OCI-LY1 (cell line): ENCODE data around the gene TSEN2.

Source experiments
- H2AFZ ChIP-seq: fragments of 200-600 bp; sonication (generic), shearing (Covaris generic); 2 replicates; pipeline ENCODE4 v1.6.0; 2014; ENCODE audit warnings: antibody characterized with exemption, mild to moderate bottlenecking, low read length
- H3F3A ChIP-seq: fragments of 200-600 bp; sonication (generic), shearing (Covaris generic); 2 replicates; pipeline ENCODE4 v1.6.0; 2014; ENCODE audit warnings: mild to moderate bottlenecking, antibody characterized with exemption, low read length, moderate library complexity; ENCODE audit not compliant: insufficient read depth
- H3K27ac ChIP-seq: fragments of 200-600 bp; sonication (generic); 2 replicates; pipeline ENCODE4 v1.5.1; 2014; ENCODE audit warnings: low read length, mixed run types, mild to moderate bottlenecking, low read depth; ENCODE audit not compliant: poor library complexity, severe bottlenecking
- H3K27me3 ChIP-seq: fragments of 200-600 bp; sonication (generic); 2 replicates; pipeline ENCODE4 v1.6.0; 2014; ENCODE audit warnings: antibody characterized with exemption, mild to moderate bottlenecking, low read length, moderate library complexity; ENCODE audit not compliant: insufficient read depth
- H3K36me3 ChIP-seq: fragments of 200-600 bp; sonication (generic); 2 replicates; pipeline ENCODE4 v1.6.1; 2014; ENCODE audit warnings: mild to moderate bottlenecking, antibody characterized with exemption, low read length, moderate library complexity, mixed read lengths; ENCODE audit not compliant: insufficient read depth
- H3K4me1 ChIP-seq: fragments of 200-600 bp; sonication (generic); 2 replicates; pipeline ENCODE4 v1.5.1; 2014; ENCODE audit warnings: mild to moderate bottlenecking, low read length, moderate library complexity; ENCODE audit not compliant: insufficient read depth, severe bottlenecking
- H3K4me2 ChIP-seq: fragments of 200-600 bp; sonication (generic), shearing (Covaris generic); 2 replicates; pipeline ENCODE4 v1.6.1; 2014; ENCODE audit warnings: low read length
- H3K4me3 ChIP-seq: fragments of 200-600 bp; sonication (generic); 2 replicates; pipeline ENCODE4 v1.5.1; 2014; ENCODE audit warnings: low read length, low read depth, mild to moderate bottlenecking, mixed read lengths; ENCODE audit not compliant: poor library complexity, severe bottlenecking
- H3K79me2 ChIP-seq: fragments of 200-600 bp; shearing (Covaris generic); 2 replicates; pipeline ENCODE4 v1.6.1; 2016; ENCODE audit warnings: mixed run types, low read length, mixed read lengths; ENCODE audit not compliant: insufficient read depth
- H3K9ac ChIP-seq: fragments of 200-600 bp; sonication (generic), shearing (Covaris generic); 2 replicates; pipeline ENCODE4 v1.6.1; 2014; ENCODE audit warnings: mild to moderate bottlenecking, low read length, mixed read lengths
- H3K9me2 ChIP-seq: fragments of 200-600 bp; sonication (generic), shearing (Covaris generic); 2 replicates; pipeline ENCODE4 v1.6.1; 2014; ENCODE audit warnings: low read depth, mild to moderate bottlenecking, low read length, mixed read lengths
- H3K9me3 ChIP-seq: fragments of 200-600 bp; shearing (Covaris generic); 2 replicates; pipeline ENCODE4 v1.6.1; 2014; ENCODE audit warnings: low read length, mixed read lengths
- H4K20me1 ChIP-seq: fragments of 200-600 bp; sonication (generic), shearing (Covaris generic); 2 replicates; pipeline ENCODE4 v1.6.0; 2016; ENCODE audit warnings: mild to moderate bottlenecking, low read length; ENCODE audit not compliant: insufficient read depth
- EZH2 ChIP-seq: fragments of 200-600 bp; sonication (generic), shearing (Covaris generic); IDR thresholded peaks from 2 replicates; pipeline ENCODE4 v1.8.0; 2017; ENCODE audit warnings: borderline replicate concordance, mixed run types, mild to moderate bottlenecking, antibody characterized with exemption, low read length, moderate library complexity, mixed read lengths
- TF ChIP-seq, protein P1 (sequence below): fragments of 200-600 bp; sonication (generic), shearing (Covaris generic); IDR thresholded peaks from 2 replicates; pipeline ENCODE4 v1.5.1; 2017; ENCODE audit warnings: mild to moderate bottlenecking, antibody characterized with exemption, low read length, moderate library complexity, mixed read lengths

TSEN2 gene

GRCh38 chr3:12496453-12496761, 12.1 kb downstream of the TSEN2 start:
- H3K9ac ChIP-seq = no peak overlapping the region
- no peaks in the 10 kb centered on the region for H3K27me3 ChIP-seq
- H3K27ac ChIP-seq = no peak overlapping the region
- peaks cover 82% of the 10 kb centered on the region for H3K36me3 ChIP-seq
- H3K4me3 ChIP-seq = no peak overlapping the region
- no peaks in the 10 kb centered on the region for H4K20me1 ChIP-seq
- TF ChIP-seq EZH2 = no peak
- TF ChIP-seq, protein P1, sequence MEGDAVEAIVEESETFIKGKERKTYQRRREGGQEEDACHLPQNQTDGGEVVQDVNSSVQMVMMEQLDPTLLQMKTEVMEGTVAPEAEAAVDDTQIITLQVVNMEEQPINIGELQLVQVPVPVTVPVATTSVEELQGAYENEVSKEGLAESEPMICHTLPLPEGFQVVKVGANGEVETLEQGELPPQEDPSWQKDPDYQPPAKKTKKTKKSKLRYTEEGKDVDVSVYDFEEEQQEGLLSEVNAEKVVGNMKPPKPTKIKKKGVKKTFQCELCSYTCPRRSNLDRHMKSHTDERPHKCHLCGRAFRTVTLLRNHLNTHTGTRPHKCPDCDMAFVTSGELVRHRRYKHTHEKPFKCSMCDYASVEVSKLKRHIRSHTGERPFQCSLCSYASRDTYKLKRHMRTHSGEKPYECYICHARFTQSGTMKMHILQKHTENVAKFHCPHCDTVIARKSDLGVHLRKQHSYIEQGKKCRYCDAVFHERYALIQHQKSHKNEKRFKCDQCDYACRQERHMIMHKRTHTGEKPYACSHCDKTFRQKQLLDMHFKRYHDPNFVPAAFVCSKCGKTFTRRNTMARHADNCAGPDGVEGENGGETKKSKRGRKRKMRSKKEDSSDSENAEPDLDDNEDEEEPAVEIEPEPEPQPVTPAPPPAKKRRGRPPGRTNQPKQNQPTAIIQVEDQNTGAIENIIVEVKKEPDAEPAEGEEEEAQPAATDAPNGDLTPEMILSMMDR = no peak
- H3F3A ChIP-seq = no peaks in the 10 kb centered on the region
- H2AFZ ChIP-seq = no peak overlapping the region
- H3K9me3 ChIP-seq = no peaks in the 10 kb centered on the region
- H3K9me2 ChIP-seq = no peaks in the 10 kb centered on the region
- no peaks in the 10 kb centered on the region for H3K79me2 ChIP-seq
- H3K4me1 ChIP-seq = no peaks in the 10 kb centered on the region
- no peak overlapping the region for H3K4me2 ChIP-seq

GRCh38 chr3:12499474-12499873, 15.2 kb downstream of the TSEN2 start:
- Histone ChIP-seq H3K27ac (no peak overlapping the region), H3K4me3 (no peak overlapping the region), H3K27me3 (no peaks in the 10 kb centered on the region), H3K36me3 (peaks cover 76% of the 10 kb centered on the region), H3K9me3 (no peaks in the 10 kb centered on the region), H3K79me2 (no peaks in the 10 kb centered on the region), H4K20me1 (no peaks in the 10 kb centered on the region), H3K9ac (no peak overlapping the region), H3K4me1 (no peaks in the 10 kb centered on the region), H3K4me2 (no peak overlapping the region), H3K9me2 (no peaks in the 10 kb centered on the region), H2AFZ (no peak overlapping the region), H3F3A (no peaks in the 10 kb centered on the region)
- TF ChIP-seq, protein P1 = no peak
- TF ChIP-seq EZH2 = no peak

DNA sequence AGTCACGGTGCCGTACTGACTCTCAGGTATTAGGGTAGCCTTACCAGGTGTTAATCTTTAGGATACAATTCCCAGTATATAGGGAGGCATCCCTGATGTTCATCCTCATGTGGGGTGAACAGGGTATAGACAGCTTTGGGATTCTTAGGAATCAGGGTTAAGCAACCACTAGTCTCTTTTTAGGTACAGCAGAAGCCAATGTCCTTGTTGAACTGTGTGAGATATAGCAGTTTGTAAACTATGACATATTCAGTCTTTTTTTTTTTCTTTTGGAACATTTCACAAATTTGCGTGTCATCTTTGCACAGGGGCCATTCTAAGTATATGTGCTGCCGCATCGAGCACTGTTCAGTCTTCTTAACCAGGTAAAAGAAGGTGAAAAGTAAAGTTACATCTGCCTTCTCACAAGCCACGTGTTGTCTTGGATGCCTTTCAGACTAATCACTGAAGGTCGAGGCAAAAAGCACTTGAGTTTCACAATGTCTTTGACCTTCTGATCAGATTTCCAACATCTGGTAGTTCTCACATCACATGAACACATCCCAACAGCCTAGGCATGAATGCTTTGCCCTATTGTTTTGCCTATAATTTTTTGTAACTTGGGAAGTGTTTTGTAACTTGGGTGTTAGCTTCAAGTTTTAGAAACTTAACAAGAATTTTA, 17.2 kb downstream of the TSEN2 start:
- H3K27me3 ChIP-seq = no peaks in the 10 kb centered on the region
- no peaks in the 10 kb centered on the region for H3K79me2 ChIP-seq
- no peak overlapping the region for H3K9ac ChIP-seq
- H3F3A ChIP-seq = no peaks in the 10 kb centered on the region
- no peak overlapping the region for H3K4me2 ChIP-seq
- no peak overlapping the region for H3K27ac ChIP-seq
- H3K9me3 ChIP-seq = no peaks in the 10 kb centered on the region
- no peak for TF ChIP-seq EZH2
- TF ChIP-seq, protein P1 = no peak
- no peaks in the 10 kb centered on the region for H4K20me1 ChIP-seq
- no peaks in the 10 kb centered on the region for H3K9me2 ChIP-seq
- H2AFZ ChIP-seq = no peak overlapping the region
- H3K36me3 ChIP-seq = peaks cover 71% of the 10 kb centered on the region
- H3K4me3 ChIP-seq = no peak overlapping the region
- no peaks in the 10 kb centered on the region for H3K4me1 ChIP-seq
